IMR-90 (cell line): Measurements from ENCODE around the gene SAMD8. TPM values are rescaled to one million over a fixed set of nuclear protein-coding genes. Genes with fewer than 3 reads are reported as not detected.

Experiments
- ATAC-seq: fragments of 200-7000 bp; cut with Tn5 transposase; 2 replicates; pipeline ENCODE4 v1.9.1; 2020; ENCODE audit warnings: low read depth, mild to moderate bottlenecking, moderate library complexity
- BruUV-seq: library from RNA; stranded (reverse); fragments of 400-500 nt; replicated peaks from 2 replicates; lab custom pipeline; 2021; lab: Mats Ljungman, UMichigan
- CTCF ChIA-PET: fragments of 300-600 bp; formaldehyde crosslinking; extraction: SDS; loops from one replicate; lab custom pipeline; 2021; ENCODE audit warnings: antibody characterized with exemption; lab: Yijun Ruan, JAX
- POLR2A ChIA-PET: fragments of 300-600 bp; sonication (Branson Sonifier 250); formaldehyde crosslinking; loops from one replicate; lab custom pipeline; 2022; ENCODE audit warnings: antibody characterized with exemption; ENCODE audit not compliant: unreplicated experiment; lab: Charles Lee
- DNase-seq: peaks from one replicate; pipeline ENCODE4 v3.0.0; 2013
- H2AFZ ChIP-seq: replicated peaks from 2 replicates; pipeline ENCODE3; 2013; ENCODE audit warnings: low read length, mild to moderate bottlenecking; ENCODE audit not compliant: poor library complexity
- H2AK5ac ChIP-seq: 2 replicates; pipeline ENCODE4 v1.6.1; 2013; ENCODE audit warnings: low read depth, low read length, inconsistent platforms
- H2AK9ac ChIP-seq: replicated peaks from 2 replicates; pipeline ENCODE3; 2013; ENCODE audit warnings: mild to moderate bottlenecking, low read depth, low read length, moderate library complexity; ENCODE audit not compliant: poor library complexity
- H2BK120ac ChIP-seq: 2 replicates; pipeline ENCODE4 v1.6.1; 2013; ENCODE audit warnings: low read depth, low read length, inconsistent platforms
- H2BK15ac ChIP-seq: 3 replicates; pipeline ENCODE4 v1.6.1; 2013; ENCODE audit warnings: low read depth, low read length, inconsistent platforms
- H2BK20ac ChIP-seq: 2 replicates; pipeline ENCODE4 v1.6.1; 2013; ENCODE audit warnings: low read depth, mild to moderate bottlenecking, inconsistent platforms, low read length, moderate library complexity
- H2BK5ac ChIP-seq: 2 replicates; pipeline ENCODE4 v1.6.1; 2013; ENCODE audit warnings: mild to moderate bottlenecking, low read depth, low read length, inconsistent platforms; ENCODE audit not compliant: poor library complexity, severe bottlenecking
- H3K14ac ChIP-seq: replicated peaks from 2 replicates; pipeline ENCODE4 v1.6.1; 2013; ENCODE audit warnings: low read depth, low read length, inconsistent platforms
- H3K18ac ChIP-seq: 2 replicates; pipeline ENCODE4 v1.6.1; 2013; ENCODE audit warnings: low read depth, low read length, control low read depth
- H3K23ac ChIP-seq: 2 replicates; pipeline ENCODE4 v1.6.1; 2013; ENCODE audit warnings: low read depth, low read length, inconsistent platforms
- H3K27ac ChIP-seq: 2 replicates; pipeline ENCODE4 v1.5.1; 2013; ENCODE audit warnings: mild to moderate bottlenecking, control low read depth, low read length; ENCODE audit not compliant: insufficient read depth
- H3K27me3 ChIP-seq: 2 replicates; pipeline ENCODE4 v1.6.1; 2013; ENCODE audit warnings: low read length; ENCODE audit not compliant: control insufficient read depth, insufficient read depth
- H3K36me3 ChIP-seq: 2 replicates; pipeline ENCODE4 v1.6.1; 2013; ENCODE audit warnings: low read length, mixed read lengths; ENCODE audit not compliant: control insufficient read depth, insufficient read depth
- H3K4ac ChIP-seq: 2 replicates; pipeline ENCODE4 v1.6.1; 2013; ENCODE audit warnings: low read depth, low read length, inconsistent platforms
- H3K4me1 ChIP-seq: 2 replicates; pipeline ENCODE4 v1.6.1; 2013; ENCODE audit warnings: low read length, mixed read lengths; ENCODE audit not compliant: control insufficient read depth, insufficient read depth
- H3K4me2 ChIP-seq: 2 replicates; pipeline ENCODE4 v1.6.1; 2013; ENCODE audit warnings: low read depth, mild to moderate bottlenecking, control low read depth, low read length, moderate library complexity
- H3K4me3 ChIP-seq: 2 replicates; pipeline ENCODE4 v1.5.1; 2013; ENCODE audit warnings: low read depth, mild to moderate bottlenecking, control low read depth, low read length, moderate library complexity; ENCODE audit not compliant: insufficient read depth
- H3K56ac ChIP-seq: 2 replicates; pipeline ENCODE4 v1.6.1; 2013; ENCODE audit warnings: low read length, inconsistent platforms; ENCODE audit not compliant: insufficient read depth; ENCODE audit errors: extremely low read depth
- H3K79me1 ChIP-seq, 2 experiments: 2 replicates each; pipeline ENCODE4 v1.6.1; 2013; ENCODE audit warnings: low read length in 2 of 2, inconsistent platforms in 1 of 2, low read depth in 1 of 2
- H3K9ac ChIP-seq: 2 replicates; pipeline ENCODE4 v1.6.1; 2013; ENCODE audit warnings: low read depth, low read length, control low read depth
- H3K9me1 ChIP-seq: 2 replicates; pipeline ENCODE4 v1.6.1; 2013; ENCODE audit warnings: low read length, inconsistent platforms; ENCODE audit not compliant: insufficient read depth
- H3K9me3 ChIP-seq: 2 replicates; pipeline ENCODE4 v1.6.1; 2013; ENCODE audit warnings: low read length; ENCODE audit not compliant: control insufficient read depth, insufficient read depth
- H4K20me1 ChIP-seq: 2 replicates; pipeline ENCODE4 v1.6.1; 2013; ENCODE audit warnings: low read length, inconsistent platforms; ENCODE audit not compliant: insufficient read depth
- H4K5ac ChIP-seq: 2 replicates; pipeline ENCODE4 v1.6.1; 2013; ENCODE audit warnings: mild to moderate bottlenecking, low read depth, low read length, control low read depth
- H4K8ac ChIP-seq, 2 experiments: 2 replicates each; pipeline ENCODE4 v1.6.1; 2013; ENCODE audit warnings: low read depth in 2 of 2, low read length in 2 of 2, control low read depth in 1 of 2, inconsistent platforms in 1 of 2
- H4K91ac ChIP-seq: 2 replicates; pipeline ENCODE4 v1.6.1; 2013; ENCODE audit warnings: low read depth, low read length, inconsistent platforms; ENCODE audit not compliant: insufficient read depth
- BHLHE40 ChIP-seq: fragments of 150-350 bp; IDR thresholded peaks from 2 replicates; pipeline ENCODE4 v1.6.1; 2016; ENCODE audit warnings: mild to moderate bottlenecking, low read depth, low read length
- CEBPB ChIP-seq: IDR thresholded peaks from 2 replicates; pipeline ENCODE4 v1.6.1; 2012; ENCODE audit warnings: low read depth, low read length, improper control_type of control experiment
- CHD1 ChIP-seq: IDR thresholded peaks from 2 replicates; pipeline ENCODE4 v1.6.1; 2012; ENCODE audit warnings: low read depth, low read length, improper control_type of control experiment
- FOS ChIP-seq: fragments of 150-350 bp; IDR thresholded peaks from 2 replicates; pipeline ENCODE4 v1.6.1; 2016; ENCODE audit warnings: low read depth, low read length
- MAFK ChIP-seq: IDR thresholded peaks from 2 replicates; pipeline ENCODE4 v1.6.1; 2012; ENCODE audit warnings: low read depth, low read length, improper control_type of control experiment
- MAZ ChIP-seq: IDR thresholded peaks from 2 replicates; pipeline ENCODE4 v1.6.1; 2012; ENCODE audit warnings: low read depth, mild to moderate bottlenecking, low read length, improper control_type of control experiment, moderate library complexity, borderline replicate concordance
- MXI1 ChIP-seq: IDR thresholded peaks from 2 replicates; pipeline ENCODE4 v1.6.1; 2012; ENCODE audit warnings: low read depth, mild to moderate bottlenecking, low read length, moderate library complexity, borderline replicate concordance
- NFE2L2 ChIP-seq: fragments of 150-350 bp; IDR thresholded peaks from 2 replicates; pipeline ENCODE4 v1.6.1; 2016; ENCODE audit warnings: low read depth, mild to moderate bottlenecking, low read length
- POLR2A ChIP-seq: IDR thresholded peaks from 2 replicates; pipeline ENCODE4 v1.6.1; 2012; ENCODE audit warnings: mild to moderate bottlenecking, low read depth, low read length
- RAD21 ChIP-seq: IDR thresholded peaks from 2 replicates; pipeline ENCODE4 v1.6.1; 2012; ENCODE audit warnings: low read length, improper control_type of control experiment
- RCOR1 ChIP-seq: IDR thresholded peaks from 2 replicates; pipeline ENCODE4 v1.6.1; 2012; ENCODE audit warnings: mild to moderate bottlenecking, low read length, improper control_type of control experiment; ENCODE audit not compliant: insufficient replicate concordance
- RFX5 ChIP-seq: IDR thresholded peaks from 2 replicates; pipeline ENCODE4 v1.8.0; 2012; ENCODE audit warnings: low read depth, mild to moderate bottlenecking, low read length, moderate library complexity
- SMC3 ChIP-seq: fragments of 150-350 bp; IDR thresholded peaks from 2 replicates; pipeline ENCODE4 v1.6.1; 2016; ENCODE audit warnings: low read depth, mild to moderate bottlenecking, antibody characterized with exemption, low read length, moderate library complexity
- WGBS, 2 experiments: methylation state at CpG; one replicate each; pipeline versions ENCODE4 v1.1.5 to v1.1.7; 2013; ENCODE audit warnings: missing lambda C conversion rate in 2 of 2; ENCODE audit not compliant: insufficient read length in 1 of 2; ENCODE audit errors: extremely low coverage in 2 of 2; 5-methylcytosine and 5-hydroxymethylcytosine counted together
- dilution Hi-C: fragments of 300-500 bp; cut with HindIII; formaldehyde crosslinking; loops from one replicate; pipeline ENCODE4 v1.14.3; 2018; ENCODE audit warnings: low sequenced_read_pairs; ENCODE audit not compliant: unreplicated experiment
- in situ Hi-C: fragments of 300-500 bp; cut with MboI; formaldehyde crosslinking; loops from 3 replicates; pipeline ENCODE4 v1.14.3; 2019; ENCODE audit warnings: low sequenced_read_pairs, inconsistent platforms, mixed read lengths
- intact Hi-C: fragments of 100-400 bp; cut with micrococcal nuclease; formaldehyde crosslinking; loops from 2 replicates; pipeline ENCODE4 v1.10.0; 2022
- polyA plus RNA-seq, 3 experiments: library from polyadenylated mRNA; depleted of rRNA; stranded (reverse); fragments of >200 nt; gene quantifications; 2 replicates each; pipeline ENCODE4 v1.2.3, GENCODE V29; 2012; ENCODE audit warnings: low replicate concordance in 1 of 3
- total RNA-seq: library from RNA; depleted of rRNA; stranded (reverse); fragments of >200 nt; gene quantifications from 2 replicates; pipeline ENCODE4 v1.2.3, GENCODE V29; 2012
- TF ChIP-seq, protein P1 (sequence below): conservative IDR thresholded peaks from 2 replicates; pipeline ENCODE4 v1.5.1; 2012; ENCODE audit warnings: mild to moderate bottlenecking, low read depth, low read length, improper control_type of control experiment
- TF ChIP-seq, protein P2 (sequence below): fragments of 150-350 bp; IDR thresholded peaks from 2 replicates; pipeline ENCODE4 v1.6.1; 2017; ENCODE audit warnings: mild to moderate bottlenecking, antibody characterized with exemption, low read length, low read depth
- TF ChIP-seq, protein P3 (sequence below): fragments of 150-350 bp; IDR thresholded peaks from 2 replicates; pipeline ENCODE4 v1.6.1; 2016; ENCODE audit warnings: low read depth, mild to moderate bottlenecking, low read length, moderate library complexity, borderline replicate concordance

Gene SAMD8
- total and polyA plus RNA-seq, 2 of the 4 experiments (the other 2 are of a cell fraction) = 10.1 to 28.7 TPM

GRCh38 chr10:75150656-75151055, 39.2 kb downstream of the SAMD8 start:
- no peak overlapping the region for H4K5ac ChIP-seq
- H3K4me2 ChIP-seq = no peak overlapping the region
- H3K4me3 ChIP-seq = no peak overlapping the region
- H2AK9ac ChIP-seq = no peak overlapping the region
- no peak overlapping the region for H3K9ac ChIP-seq
- no peak overlapping the region for H2BK5ac ChIP-seq
- peaks cover 16% of the 10 kb centered on the region for H3K36me3 ChIP-seq
- no peak overlapping the region for H4K91ac ChIP-seq
- BruUV-seq = TSS peak; percentile 92
- WGBS, 2 experiments = 100% methylated on average over 2 of the region's 5 CpGs; no CpG with 5 or more reads in 1 of the 2 experiments
- no peak for ATAC-seq
- H3K79me1 ChIP-seq = peaks cover 31 to 46% of the 10 kb centered on the region in 2 experiments; a peak in 3 of 4 replicates
- no peak overlapping the region for H3K18ac ChIP-seq
- no peak for TF ChIP-seq FOS
- no peak for TF ChIP-seq SMC3
- TF ChIP-seq NFE2L2 = no peak
- TF ChIP-seq, protein P1, sequence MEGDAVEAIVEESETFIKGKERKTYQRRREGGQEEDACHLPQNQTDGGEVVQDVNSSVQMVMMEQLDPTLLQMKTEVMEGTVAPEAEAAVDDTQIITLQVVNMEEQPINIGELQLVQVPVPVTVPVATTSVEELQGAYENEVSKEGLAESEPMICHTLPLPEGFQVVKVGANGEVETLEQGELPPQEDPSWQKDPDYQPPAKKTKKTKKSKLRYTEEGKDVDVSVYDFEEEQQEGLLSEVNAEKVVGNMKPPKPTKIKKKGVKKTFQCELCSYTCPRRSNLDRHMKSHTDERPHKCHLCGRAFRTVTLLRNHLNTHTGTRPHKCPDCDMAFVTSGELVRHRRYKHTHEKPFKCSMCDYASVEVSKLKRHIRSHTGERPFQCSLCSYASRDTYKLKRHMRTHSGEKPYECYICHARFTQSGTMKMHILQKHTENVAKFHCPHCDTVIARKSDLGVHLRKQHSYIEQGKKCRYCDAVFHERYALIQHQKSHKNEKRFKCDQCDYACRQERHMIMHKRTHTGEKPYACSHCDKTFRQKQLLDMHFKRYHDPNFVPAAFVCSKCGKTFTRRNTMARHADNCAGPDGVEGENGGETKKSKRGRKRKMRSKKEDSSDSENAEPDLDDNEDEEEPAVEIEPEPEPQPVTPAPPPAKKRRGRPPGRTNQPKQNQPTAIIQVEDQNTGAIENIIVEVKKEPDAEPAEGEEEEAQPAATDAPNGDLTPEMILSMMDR = no peak
- TF ChIP-seq POLR2A = no peak
- TF ChIP-seq, protein P2, sequence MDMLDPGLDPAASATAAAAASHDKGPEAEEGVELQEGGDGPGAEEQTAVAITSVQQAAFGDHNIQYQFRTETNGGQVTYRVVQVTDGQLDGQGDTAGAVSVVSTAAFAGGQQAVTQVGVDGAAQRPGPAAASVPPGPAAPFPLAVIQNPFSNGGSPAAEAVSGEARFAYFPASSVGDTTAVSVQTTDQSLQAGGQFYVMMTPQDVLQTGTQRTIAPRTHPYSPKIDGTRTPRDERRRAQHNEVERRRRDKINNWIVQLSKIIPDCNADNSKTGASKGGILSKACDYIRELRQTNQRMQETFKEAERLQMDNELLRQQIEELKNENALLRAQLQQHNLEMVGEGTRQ = no peak
- no peak for TF ChIP-seq MAFK
- TF ChIP-seq RAD21 = no peak
- TF ChIP-seq MXI1 = no peak
- TF ChIP-seq CHD1 = no peak
- no peak for TF ChIP-seq CEBPB
- no peak for TF ChIP-seq RCOR1
- TF ChIP-seq RFX5 = no peak
- no peak for TF ChIP-seq BHLHE40
- no peak for TF ChIP-seq MAZ
- TF ChIP-seq, protein P3, sequence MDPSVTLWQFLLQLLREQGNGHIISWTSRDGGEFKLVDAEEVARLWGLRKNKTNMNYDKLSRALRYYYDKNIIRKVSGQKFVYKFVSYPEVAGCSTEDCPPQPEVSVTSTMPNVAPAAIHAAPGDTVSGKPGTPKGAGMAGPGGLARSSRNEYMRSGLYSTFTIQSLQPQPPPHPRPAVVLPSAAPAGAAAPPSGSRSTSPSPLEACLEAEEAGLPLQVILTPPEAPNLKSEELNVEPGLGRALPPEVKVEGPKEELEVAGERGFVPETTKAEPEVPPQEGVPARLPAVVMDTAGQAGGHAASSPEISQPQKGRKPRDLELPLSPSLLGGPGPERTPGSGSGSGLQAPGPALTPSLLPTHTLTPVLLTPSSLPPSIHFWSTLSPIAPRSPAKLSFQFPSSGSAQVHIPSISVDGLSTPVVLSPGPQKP = no peak
- H3K4ac ChIP-seq = no peak overlapping the region
- no peak overlapping the region for H2BK20ac ChIP-seq
- H3K27me3 ChIP-seq = no peaks in the 10 kb centered on the region
- no peak overlapping the region for H3K27ac ChIP-seq
- no peaks in the 10 kb centered on the region for H3K4me1 ChIP-seq
- H2AFZ ChIP-seq = no peak overlapping the region
- H3K56ac ChIP-seq = no peak overlapping the region
- no peak overlapping the region for H4K8ac ChIP-seq
- DNase-seq = no peak
- CTCF ChIA-PET = no interaction called here
- peaks cover 8% of the 10 kb centered on the region for H4K20me1 ChIP-seq
- no peak overlapping the region for H3K23ac ChIP-seq
- dilution Hi-C loops (no loop called here), intact Hi-C loops (no loop called here), in situ Hi-C loops (no loop called here)
- peaks cover 8% of the 10 kb centered on the region for H3K9me1 ChIP-seq
- no peak overlapping the region for H3K14ac ChIP-seq
- H2BK120ac ChIP-seq = no peak overlapping the region
- H2AK5ac ChIP-seq = no peak overlapping the region
- no peaks in the 10 kb centered on the region for H3K9me3 ChIP-seq
- no peak overlapping the region for H2BK15ac ChIP-seq
- POLR2A ChIA-PET = interaction anchor here (0.7 kb wide), 1 partner anchor 37 kb away, joined by 3 read pairs; no protein-coding TSS in a partner anchor
